RPMI7951 (cell line): ENCODE measurements around the gene PRRX1. TPM values are rescaled to one million over a fixed set of nuclear protein-coding genes. Genes with fewer than 3 reads are reported as not detected.

Experiments
- DNase-seq: peaks from one replicate; pipeline ENCODE4 v3.0.0-alpha.2; 2012; ENCODE audit warnings: low read depth
- total RNA-seq: library from RNA; depleted of rRNA; stranded (reverse); fragments of >200 nt; shearing (Covaris generic); gene quantifications from 2 replicates; pipeline ENCODE4 v1.2.3, GENCODE V29; 2014; rRNA removed

Gene PRRX1
- total RNA-seq, result 41.5 and 52.6 TPM in 2 replicates

- no peak for DNase-seq
Measured at GRCh38 chr1:170664093-170664827, at the start of gene PRRX1. Gene PRRX1 (plus strand): TSS chr1:170664131. CDS start chr1:170664219, 88 bp downstream.

GRCh38 chr1:170617591-170618330 is 46.2 kb upstream of the PRRX1 start:
- DNase-seq, result no peak

- DNase-seq, result peak; percentile 11
Measured at GRCh38 chr1:170618421-170618820, 45.5 kb upstream of the PRRX1 start.

- DNase-seq, result peak; percentile 60
Measured at GRCh38 chr1:170619241-170620028, 44.5 kb upstream of the PRRX1 start.

GRCh38 chr1:170620164-170620563 is 43.8 kb upstream of the PRRX1 start:
- peak; percentile 36 for DNase-seq

- DNase-seq, result peak; percentile 96
Measured at GRCh38 chr1:170623171-170623570, 40.8 kb upstream of the PRRX1 start.

- DNase-seq, result no peak
Measured at GRCh38 chr1:170624146-170624545, 39.8 kb upstream of the PRRX1 start.

GRCh38 chr1:170630977-170631376 is 33.0 kb upstream of the PRRX1 start:
- DNase-seq, result no peak

- peak; percentile 46 for DNase-seq
Measured at GRCh38 chr1:170634293-170634692, 29.6 kb upstream of the PRRX1 start.

GRCh38 chr1:170634824-170635410 is 29.0 kb upstream of the PRRX1 start:
- no peak for DNase-seq

- DNase-seq, result no peak
Measured at GRCh38 chr1:170640581-170640980, 23.4 kb upstream of the PRRX1 start.

- DNase-seq, result peak; percentile 41
Measured at GRCh38 chr1:170657275-170657853, 6.6 kb upstream of the PRRX1 start.

- no peak for DNase-seq
Measured at GRCh38 chr1:170659399-170660035, 4.4 kb upstream of the PRRX1 start.

GRCh38 chr1:170660281-170660713 is 3.6 kb upstream of the PRRX1 start:
- no peak for DNase-seq

GRCh38 chr1:170660871-170661645 is 2.9 kb upstream of the PRRX1 start:
- DNase-seq, result no peak

- DNase-seq, result peak; percentile 59
Measured at GRCh38 chr1:170661646-170662411, 2.1 kb upstream of the PRRX1 start.

- DNase-seq, result peak; percentile 45
Measured at GRCh38 chr1:170662561-170663403, 1.1 kb upstream of the PRRX1 start.

- DNase-seq, result peak; percentile 27
Measured at GRCh38 chr1:170663404-170664092, 383 bp upstream of the PRRX1 start.
